A673 (cell line): Measurements from ENCODE around the gene PSME4.

ENCODE experiments used
- EZH2 ChIP-seq: fragments of 200-600 bp; sonication (generic); IDR thresholded peaks from 2 replicates; pipeline ENCODE4 v1.6.1; 2017; ENCODE audit warnings: borderline replicate concordance, low read depth, mild to moderate bottlenecking, mixed read lengths, antibody characterized with exemption, low read length; ENCODE audit not compliant: poor library complexity, severe bottlenecking
- TF ChIP-seq, protein P1 (sequence below): fragments of 300-800, 200-600 bp; sonication (generic); conservative IDR thresholded peaks from 2 replicates; pipeline ENCODE4 v1.5.1; 2017; ENCODE audit warnings: low read depth, mild to moderate bottlenecking, antibody characterized with exemption, low read length, moderate library complexity, mixed read lengths

DNA sequence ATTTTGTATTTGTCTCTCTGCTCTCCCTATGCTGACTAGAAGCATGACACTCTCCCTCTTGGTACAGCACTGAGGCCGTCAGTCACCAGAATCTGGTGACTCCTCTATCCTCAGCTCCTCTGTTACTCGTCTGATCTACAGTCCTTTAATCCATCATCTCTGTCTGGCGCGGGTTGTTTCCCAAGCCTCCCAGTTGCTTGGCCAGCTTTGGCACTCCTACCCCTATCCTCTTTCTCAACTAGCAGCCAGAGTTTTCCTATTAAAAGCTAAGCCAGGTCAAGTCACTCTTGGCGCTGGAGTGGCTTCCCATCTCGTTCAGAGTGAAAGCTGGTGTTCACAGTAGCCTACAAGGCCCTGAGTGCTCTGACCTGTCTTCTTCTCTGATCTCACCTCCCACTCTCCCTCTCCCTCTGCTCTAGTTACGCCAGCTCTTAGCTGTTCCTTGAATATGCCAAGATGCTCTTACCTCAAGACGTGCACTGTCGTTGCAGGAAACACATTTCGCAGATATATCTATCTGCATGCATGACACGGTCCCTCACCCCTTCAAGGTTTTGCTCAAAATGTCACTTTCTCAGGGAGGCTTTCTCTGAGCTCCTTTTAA is 41.8 kb upstream of the PSME4 start:
- TF ChIP-seq, protein P1, sequence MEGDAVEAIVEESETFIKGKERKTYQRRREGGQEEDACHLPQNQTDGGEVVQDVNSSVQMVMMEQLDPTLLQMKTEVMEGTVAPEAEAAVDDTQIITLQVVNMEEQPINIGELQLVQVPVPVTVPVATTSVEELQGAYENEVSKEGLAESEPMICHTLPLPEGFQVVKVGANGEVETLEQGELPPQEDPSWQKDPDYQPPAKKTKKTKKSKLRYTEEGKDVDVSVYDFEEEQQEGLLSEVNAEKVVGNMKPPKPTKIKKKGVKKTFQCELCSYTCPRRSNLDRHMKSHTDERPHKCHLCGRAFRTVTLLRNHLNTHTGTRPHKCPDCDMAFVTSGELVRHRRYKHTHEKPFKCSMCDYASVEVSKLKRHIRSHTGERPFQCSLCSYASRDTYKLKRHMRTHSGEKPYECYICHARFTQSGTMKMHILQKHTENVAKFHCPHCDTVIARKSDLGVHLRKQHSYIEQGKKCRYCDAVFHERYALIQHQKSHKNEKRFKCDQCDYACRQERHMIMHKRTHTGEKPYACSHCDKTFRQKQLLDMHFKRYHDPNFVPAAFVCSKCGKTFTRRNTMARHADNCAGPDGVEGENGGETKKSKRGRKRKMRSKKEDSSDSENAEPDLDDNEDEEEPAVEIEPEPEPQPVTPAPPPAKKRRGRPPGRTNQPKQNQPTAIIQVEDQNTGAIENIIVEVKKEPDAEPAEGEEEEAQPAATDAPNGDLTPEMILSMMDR, result no peak
- no peak for TF ChIP-seq EZH2
